SU-DHL-6 (cell line): ENCODE results near the gene MTHFSD.

ENCODE experiments used
- H2AFZ ChIP-seq: fragments of 200-600 bp; sonication (generic); 2 replicates; pipeline ENCODE4 v1.6.1; 2014; ENCODE audit warnings: low read depth, mild to moderate bottlenecking, moderate library complexity, mixed read lengths, antibody characterized with exemption, low read length; ENCODE audit not compliant: severe bottlenecking
- H3F3A ChIP-seq: fragments of 200-600 bp; shearing (Covaris generic); 2 replicates; pipeline ENCODE4 v1.6.0; 2016; ENCODE audit warnings: antibody characterized with exemption, mild to moderate bottlenecking; ENCODE audit not compliant: insufficient read depth
- H3K27ac ChIP-seq: fragments of 200-600 bp; sonication (generic); 2 replicates; pipeline ENCODE4 v1.5.1; 2016; ENCODE audit warnings: low read depth, mild to moderate bottlenecking, low read length, moderate library complexity, mixed read lengths
- H3K27me3 ChIP-seq: fragments of 200-600 bp; sonication (generic), shearing (Covaris generic); 2 replicates; pipeline ENCODE4 v1.6.0; 2014; ENCODE audit warnings: mild to moderate bottlenecking, low read length
- H3K36me3 ChIP-seq: fragments of 200-600 bp; sonication (generic); 2 replicates; pipeline ENCODE4 v1.6.1; 2014; ENCODE audit warnings: mild to moderate bottlenecking, low read length, mixed read lengths
- H3K4me2 ChIP-seq: fragments of 300-600, 200-600 bp; shearing (Covaris generic), sonication (generic); 2 replicates; pipeline ENCODE4 v1.6.0; 2014; ENCODE audit warnings: low read length, low read depth, mild to moderate bottlenecking; ENCODE audit not compliant: poor library complexity, severe bottlenecking
- H3K4me3 ChIP-seq: fragments of 200-600 bp; sonication (generic); 2 replicates; pipeline ENCODE4 v1.5.1; 2014; ENCODE audit warnings: antibody characterized with exemption, low read length, mild to moderate bottlenecking, mixed read lengths; ENCODE audit not compliant: insufficient read depth, poor library complexity, severe bottlenecking
- H3K79me2 ChIP-seq: fragments of 200-600 bp; sonication (generic); 2 replicates; pipeline ENCODE4 v1.6.1; 2014; ENCODE audit warnings: mild to moderate bottlenecking, low read length, moderate library complexity; ENCODE audit not compliant: insufficient read depth
- H3K9ac ChIP-seq: fragments of 200-600 bp; sonication (generic); 2 replicates; pipeline ENCODE4 v1.7.0; 2014; ENCODE audit warnings: mild to moderate bottlenecking, low read length
- H3K9me2 ChIP-seq: fragments of 200-600 bp; sonication (generic); replicated peaks from 2 replicates; pipeline ENCODE4 v1.6.1; 2014; ENCODE audit warnings: low read length; ENCODE audit not compliant: insufficient read depth
- H3K9me3 ChIP-seq: fragments of 200-600 bp; sonication (generic); 2 replicates; pipeline ENCODE4 v1.6.1; 2014; ENCODE audit warnings: low read length, mixed read lengths; ENCODE audit not compliant: insufficient read depth
- H4K20me1 ChIP-seq: fragments of 200-600 bp; sonication (generic); 2 replicates; pipeline ENCODE4 v1.6.1; 2014; ENCODE audit warnings: low read depth, mild to moderate bottlenecking, antibody characterized with exemption, low read length, moderate library complexity, mixed read lengths
- CTCF ChIP-seq: fragments of 200-600 bp; sonication (generic); IDR thresholded peaks from one replicate; pipeline ENCODE4 v1.5.1; 2017; ENCODE audit warnings: antibody characterized with exemption, mild to moderate bottlenecking, low read length, moderate library complexity; ENCODE audit not compliant: insufficient read depth, poor library complexity, severe bottlenecking
- EZH2phosphoT487 ChIP-seq: fragments of 200-600 bp; sonication (generic), shearing (Covaris generic); conservative IDR thresholded peaks from 2 replicates; pipeline ENCODE4 v1.6.1; 2018; ENCODE audit warnings: mild to moderate bottlenecking, antibody characterized with exemption, low read length, moderate library complexity, mixed read lengths

The MTHFSD gene

GRCh38 chr16:86597126-86597879 lies 42.3 kb upstream of the MTHFSD start:
- H2AFZ ChIP-seq = no peak overlapping the region

GRCh38 chr16:86595983-86596605 lies 41.1 kb upstream of the MTHFSD start:
- H4K20me1 ChIP-seq = no peaks in the 10 kb centered on the region
- no peak overlapping the region for H3K4me3 ChIP-seq
- H3K9ac ChIP-seq = no peak overlapping the region
- no peaks in the 10 kb centered on the region for H3K9me3 ChIP-seq
- no peak overlapping the region for H2AFZ ChIP-seq
- H3F3A ChIP-seq = no peaks in the 10 kb centered on the region
- H3K9me2 ChIP-seq = no peaks in the 10 kb centered on the region
- no peak overlapping the region for H3K27ac ChIP-seq
- H3K79me2 ChIP-seq = no peaks in the 10 kb centered on the region
- TF ChIP-seq EZH2phosphoT487 = no peak
- no peak for TF ChIP-seq CTCF
- no peaks in the 10 kb centered on the region for H3K27me3 ChIP-seq
- no peaks in the 10 kb centered on the region for H3K36me3 ChIP-seq
- no peak overlapping the region for H3K4me2 ChIP-seq

More at GRCh38 chr16:86597126-86597879, 42.3 kb upstream of the MTHFSD start:
- Histone ChIP-seq H3K27ac (no peak overlapping the region), H3K27me3 (no peaks in the 10 kb centered on the region), H3K9me3 (no peaks in the 10 kb centered on the region), H3K4me3 (no peak overlapping the region), H3K9ac (no peak overlapping the region), H3K4me2 (no peak overlapping the region), H3K79me2 (no peaks in the 10 kb centered on the region), H3K9me2 (no peaks in the 10 kb centered on the region), H3K36me3 (no peaks in the 10 kb centered on the region), H3F3A (no peaks in the 10 kb centered on the region), H4K20me1 (no peaks in the 10 kb centered on the region)
- TF ChIP-seq EZH2phosphoT487 (no peak), CTCF (no peak)

DNA sequence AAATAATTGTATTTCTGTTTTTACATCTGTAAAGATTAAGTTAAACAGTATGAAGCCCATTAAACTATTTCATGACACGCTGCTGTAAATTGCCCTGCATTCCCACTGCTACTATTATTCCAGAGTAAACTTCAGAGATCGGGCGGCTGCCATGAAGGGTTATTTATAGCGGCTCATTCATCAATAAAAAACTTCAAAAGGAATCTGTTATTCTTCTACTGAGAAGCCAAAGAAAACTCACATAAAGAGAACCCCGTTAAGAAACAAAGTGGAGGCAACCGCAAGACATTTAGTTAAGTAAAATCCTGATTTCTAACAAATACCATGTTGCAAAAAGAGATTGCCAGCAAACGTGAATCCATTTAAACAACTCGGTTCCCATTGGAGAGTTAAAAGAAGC lies 39.7 kb upstream of the MTHFSD start:
- no peaks in the 10 kb centered on the region for H3K36me3 ChIP-seq

More for the DNA sequence above, 39.7 kb upstream of the MTHFSD start:
- Histone ChIP-seq H3K27ac (no peak overlapping the region), H2AFZ (no peak overlapping the region), H3K9me2 (no peaks in the 10 kb centered on the region), H3K4me3 (no peak overlapping the region), H3K9me3 (no peaks in the 10 kb centered on the region), H4K20me1 (no peaks in the 10 kb centered on the region), H3K4me2 (no peak overlapping the region), H3K9ac (no peak overlapping the region), H3K79me2 (no peaks in the 10 kb centered on the region), H3K27me3 (no peaks in the 10 kb centered on the region), H3F3A (no peaks in the 10 kb centered on the region)
- TF ChIP-seq EZH2phosphoT487 = no peak
- TF ChIP-seq CTCF = no peak
